ENCODE results near the gene KCTD21.

KCTD21 gene

GRCh38 chr11:78132475-78132874 is 56.0 kb downstream of the KCTD21 start:
- no peak for DNase-seq (ENCODE audit: low read depth)
- H3K4me3 ChIP-seq (ENCODE audit: control insufficient read depth, low read depth, low read length) = no peak overlapping the region
- no peak for TF ChIP-seq CTCF (IDR thresholded peaks at IDR 0.05; ENCODE audit: control insufficient read depth, insufficient read depth, low read depth, low read length, missing control alignments)

- H3K4me3 ChIP-seq (ENCODE audit: control insufficient read depth, low read depth, low read length) = no peak overlapping the region
- TF ChIP-seq CTCF (IDR thresholded peaks at IDR 0.05; ENCODE audit: control insufficient read depth, insufficient read depth, low read depth, low read length, missing control alignments) = no peak
- DNase-seq (ENCODE audit: low read depth) = no peak
Observed at GRCh38 chr11:78131956-78132355, 56.5 kb downstream of the KCTD21 start.

GRCh38 chr11:78127403-78127802 is 61.0 kb downstream of the KCTD21 start:
- no peak for TF ChIP-seq CTCF (IDR thresholded peaks at IDR 0.05; ENCODE audit: control insufficient read depth, insufficient read depth, low read depth, low read length, missing control alignments)
- no peak for DNase-seq (ENCODE audit: low read depth)
- no peak overlapping the region for H3K4me3 ChIP-seq (ENCODE audit: control insufficient read depth, low read depth, low read length)

All from AG09309 (cell line).